Esophagus muscularis mucosa (tissue), 3 donors: ENCODE results near the gene FSIP2.

Source experiments
- CTCF ChIP-seq, 3 experiments: fragments of 200-600 bp in 2 of 3; fragments of 450-650 bp in 1 of 3; sonication (generic) in 2 of 3; IDR thresholded peaks; one replicate each; pipeline ENCODE4 v1.5.1; 2017 to 2019; ENCODE audit warnings: antibody characterized with exemption in 3 of 3, mild to moderate bottlenecking in 2 of 3, moderate library complexity in 1 of 3
- EP300 ChIP-seq: sonication (generic); formaldehyde crosslinking; IDR thresholded peaks from one replicate; pipeline ENCODE4 v1.6.1; 2017; ENCODE audit warnings: antibody characterized with exemption

GRCh38 chr2:185689906-185690539 is 48.6 kb upstream of the FSIP2 start:
- no peak for TF ChIP-seq EP300
- no peak for TF ChIP-seq CTCF (IDR thresholded peaks at IDR 0.05)
